ENCODE results near the gene CISTR.

GRCh38 chr12:53780323-53780722, 28.5 kb upstream of the CISTR start:
- TF ChIP-seq CTCF (IDR thresholded peaks at IDR 0.05 in 4 of 5, conservative IDR thresholded peaks at IDR 0.05 in 1 of 5) (no peak), POLR2A (IDR thresholded peaks at IDR 0.05) (no peak)
